ENCODE measurements around the gene SLC6A3. TPM values are rescaled to one million over a fixed set of nuclear protein-coding genes. Genes with fewer than 3 reads are reported as not detected.

SLC6A3 gene
- total and polyA plus RNA-seq, 2 of the 13 experiments (the other 11 are each of a cell fraction or from before 2014, with no cell fraction given), result 0.01 TPM; not detected in 1

- no peak for TF ChIP-seq ZNF646 (CRISPR knock-in tag; IDR thresholded peaks at IDR 0.05)
- no peak for TF ChIP-seq DMAP1 (CRISPR knock-in tag; IDR thresholded peaks at IDR 0.05)
- no peak for TF ChIP-seq THYN1 (CRISPR knock-in tag; IDR thresholded peaks at IDR 0.05; ENCODE audit: borderline replicate concordance, low read depth)
- TF ChIP-seq BCLAF1 (IDR thresholded peaks at IDR 0.05), result no peak
- TF ChIP-seq GTF3A (CRISPR knock-in tag; conservative IDR thresholded peaks at IDR 0.05), result no peak
- no peak for TF ChIP-seq RBFOX2 (IDR thresholded peaks at IDR 0.05; ENCODE audit: low read depth, low read length)
- no peak for TF ChIP-seq BORCS8-MEF2B (CRISPR knock-in tag; IDR thresholded peaks at IDR 0.05)
- no peak for TF ChIP-seq HHEX (CRISPR knock-in tag; IDR thresholded peaks at IDR 0.05)
- TF ChIP-seq CEBPB (IDR thresholded peaks at IDR 0.05; ENCODE audit: borderline replicate concordance, low read depth, low read length), result no peak
Measured at GRCh38 chr5:1417586-1418225, 27.5 kb downstream of the SLC6A3 start (continued).
